BLaER1 treated with 17β-estradiol and CSF1 and Interleukin-3, amounts not matched to agents 10 nM and 100 nM (cell line): ENCODE data around the gene COQ3.

Experiments
- H3K27ac ChIP-seq, 11 experiments: shearing (Covaris generic); formaldehyde crosslinking; 2 replicates each; pipeline ENCODE4 v1.8.1; 2022
- H3K27me3 ChIP-seq, 11 experiments: shearing (Covaris generic); formaldehyde crosslinking; 2 replicates each; pipeline ENCODE4 v1.8.1; 2022
- H3K36me3 ChIP-seq, 11 experiments: shearing (Covaris generic); formaldehyde crosslinking; 2 replicates each; pipeline ENCODE4 v1.8.1; 2022
- H3K4me1 ChIP-seq, 10 experiments: shearing (Covaris generic); formaldehyde crosslinking; 2 replicates each; pipeline ENCODE4 v1.8.1; 2022
- H3K4me2 ChIP-seq, 11 experiments: shearing (Covaris generic); formaldehyde crosslinking; 2 replicates each; pipeline ENCODE4 v1.8.1; 2022
- H3K4me3 ChIP-seq, 10 experiments: shearing (Covaris generic); formaldehyde crosslinking; 2 replicates each; pipeline ENCODE4 v1.8.1; 2022
- H3K9ac ChIP-seq, 11 experiments: shearing (Covaris generic); formaldehyde crosslinking; 2 replicates each; pipeline ENCODE4 v1.8.1; 2022
- H3K9me3 ChIP-seq, 11 experiments: shearing (Covaris generic); formaldehyde crosslinking; replicated peaks in 1 of 11; 2 replicates each; pipeline ENCODE4 v1.8.1; 2022
- H4K20me1 ChIP-seq, 11 experiments: shearing (Covaris generic); formaldehyde crosslinking; 2 replicates each; pipeline ENCODE4 v1.8.1; 2022
- Cebpa-rat ChIP-seq, 11 experiments: shearing (Covaris generic); IDR thresholded peaks; 2 replicates each; pipeline ENCODE4 v1.8.1; 2022

COQ3 gene

GRCh38 chr6:99424761-99425646, 31.0 kb upstream of the COQ3 start, which contains the start of gene PNISR:
PNISR (minus strand) TSS chr6:99425308; CDS start chr6:99414659, 10,649 bp downstream.
- Histone ChIP-seq H3K27ac (peak within 1 kb of the TSS; percentile 90 to 100 (median 99)), H3K4me1 (peaks cover 36 to 57% (median 52%) of the 10 kb centered on the region in 10 experiments), H4K20me1 (peaks cover 41 to 47% (median 46%) of the 10 kb centered on the region in 11 experiments), H3K9ac (peak within 1 kb of the TSS; percentile 85 to 99 (median 97)), H3K9me3 (no peaks in the 10 kb centered on the region), H3K36me3 (peaks cover 7 to 56% (median 30%) of the 10 kb centered on the region in 11 experiments; a peak in 21 of 22 replicates), H3K4me2 (peak within 1 kb of the TSS; percentile 74 to 97 (median 91)), H3K27me3 (no peaks in the 10 kb centered on the region), H3K4me3 (peak within 1 kb of the TSS; percentile 69 to 90 (median 84))
- no peak for TF ChIP-seq Cebpa-rat (IDR thresholded peaks at IDR 0.05)

DNA sequence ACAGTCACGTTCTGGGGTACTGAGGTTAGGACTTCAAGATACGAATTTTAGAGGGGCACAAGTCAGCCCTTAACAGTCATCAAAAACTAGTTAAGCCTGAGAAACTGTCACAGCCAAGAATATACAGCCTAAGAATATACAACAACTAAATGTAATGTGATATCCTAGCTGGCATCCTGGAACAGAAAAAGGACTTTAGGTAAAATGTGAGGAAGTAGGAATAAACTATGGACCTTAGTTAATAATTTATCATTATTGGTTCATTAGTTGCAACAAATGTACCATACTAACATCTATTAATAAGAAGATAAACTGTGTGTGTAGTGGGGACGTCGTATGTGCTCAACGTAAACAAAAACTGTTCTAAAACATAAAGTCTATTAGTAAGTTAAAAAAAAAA, 30.0 kb upstream of the COQ3 start:
- peaks cover 7 to 61% (median 32%) of the 10 kb centered on the region in 11 experiments; a peak in 21 of 22 replicates for H3K36me3 ChIP-seq
- peaks cover 36 to 60% (median 52%) of the 10 kb centered on the region in 10 experiments for H3K4me1 ChIP-seq
- TF ChIP-seq Cebpa-rat (IDR thresholded peaks at IDR 0.05) = no peak
- H3K9ac ChIP-seq = peak overlapping the region; percentile 85 to 99 (median 97)
- no peaks in the 10 kb centered on the region for H3K9me3 ChIP-seq
- H3K27ac ChIP-seq = peak overlapping the region in 10 of 11 experiments; percentile 90 to 100 (median 99); a peak in 19 of 22 replicates
- peak overlapping the region; percentile 69 to 90 (median 84) for H3K4me3 ChIP-seq
- peaks cover 51 to 56% (median 56%) of the 10 kb centered on the region in 11 experiments for H4K20me1 ChIP-seq
- H3K27me3 ChIP-seq = no peaks in the 10 kb centered on the region
- peak overlapping the region; percentile 74 to 97 (median 91) for H3K4me2 ChIP-seq

DNA sequence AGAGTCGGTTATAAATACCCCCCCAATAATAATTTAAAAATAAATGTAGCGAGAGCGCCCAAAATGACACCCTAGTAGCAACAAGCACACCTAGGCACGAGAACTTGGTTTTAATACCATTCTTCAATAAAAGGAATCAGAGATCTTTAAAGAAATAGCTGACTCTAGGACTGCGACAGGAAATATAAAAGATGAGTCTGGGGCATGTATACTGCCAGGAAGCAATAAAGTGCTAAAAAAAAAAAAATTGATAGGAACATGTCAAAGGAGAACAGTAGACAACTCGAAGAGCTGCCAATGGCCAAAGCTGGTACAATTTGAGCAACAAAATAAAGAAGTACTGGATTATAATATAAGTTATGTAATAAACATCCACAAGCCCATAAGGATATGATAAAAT, 28.9 kb upstream of the COQ3 start:
- Histone ChIP-seq H3K4me2 (peak overlapping the region; percentile 74 to 97 (median 91)), H3K9ac (0 out of 22 replicates have a peak overlapping the region, but pooled peaks of 2 of the 11 experiments have one; percentile 97 to 99), H3K27me3 (no peaks in the 10 kb centered on the region), H3K4me3 (peak overlapping the region in 5 of 10 experiments; percentile 81 to 90 (median 86); a peak in 6 of 20 replicates), H4K20me1 (peaks cover 62 to 68% (median 67%) of the 10 kb centered on the region in 11 experiments), H3K9me3 (no peaks in the 10 kb centered on the region), H3K4me1 (peaks cover 35 to 68% (median 53%) of the 10 kb centered on the region in 10 experiments), H3K27ac (no peak overlapping the region), H3K36me3 (peaks cover 7 to 61% (median 34%) of the 10 kb centered on the region in 11 experiments; a peak in 21 of 22 replicates)
- TF ChIP-seq Cebpa-rat (IDR thresholded peaks at IDR 0.05) = no peak

- no peak for TF ChIP-seq Cebpa-rat (IDR thresholded peaks at IDR 0.05)
- Histone ChIP-seq H3K27me3 (no peaks in the 10 kb centered on the region), H3K4me3 (no peak overlapping the region), H3K9ac (no peak overlapping the region), H4K20me1 (peaks cover 94 to 100% (median 100%) of the 10 kb centered on the region in 11 experiments), H3K4me2 (peak overlapping the region in 2 of 11 experiments; percentile 12 to 16; a peak in 3 of 22 replicates), H3K36me3 (peaks cover 38 to 80% (median 63%) of the 10 kb centered on the region in 11 experiments; a peak in 21 of 22 replicates), H3K4me1 (peaks cover 4 to 39% (median 16%) of the 10 kb centered on the region in 10 experiments; a peak in 14 of 20 replicates), H3K9me3 (no peaks in the 10 kb centered on the region), H3K27ac (peak overlapping the region in 1 of 11 experiments; percentile 26; a peak in 1 of 22 replicates)
Measured at GRCh38 chr6:99416892-99417767, 23.1 kb upstream of the COQ3 start.

GRCh38 chr6:99416226-99416625, 22.2 kb upstream of the COQ3 start:
- Histone ChIP-seq H3K9ac (no peak overlapping the region), H3K4me3 (no peak overlapping the region), H3K9me3 (no peaks in the 10 kb centered on the region), H3K4me2 (no peak overlapping the region), H3K36me3 (peaks cover 44 to 80% (median 63%) of the 10 kb centered on the region in 11 experiments; a peak in 21 of 22 replicates), H3K27ac (no peak overlapping the region), H3K27me3 (no peaks in the 10 kb centered on the region), H4K20me1 (peaks cover 92 to 100% (median 100%) of the 10 kb centered on the region in 11 experiments), H3K4me1 (peaks cover 0 to 30% (median 8%) of the 10 kb centered on the region in 10 experiments; a peak in 8 of 20 replicates)
- TF ChIP-seq Cebpa-rat (IDR thresholded peaks at IDR 0.05) = no peak

DNA sequence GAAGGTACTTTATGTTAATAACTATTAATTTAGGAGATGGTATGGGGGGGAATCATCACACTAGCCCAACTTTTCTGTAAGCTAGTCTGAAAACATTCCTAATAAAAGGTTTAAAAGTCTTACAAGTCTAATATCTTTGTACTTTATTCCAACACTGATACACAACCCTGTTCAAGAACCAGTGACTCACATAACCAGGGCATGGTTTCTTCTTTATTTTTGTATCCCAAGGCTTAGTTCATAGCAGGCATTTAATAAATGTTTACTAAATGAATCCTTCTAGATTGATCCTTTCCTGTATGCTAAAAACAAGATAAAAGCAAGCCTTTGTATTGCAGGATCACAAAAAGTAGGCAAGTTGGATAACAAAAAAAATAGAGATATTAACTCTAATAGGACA, 21.5 kb upstream of the COQ3 start:
- Histone ChIP-seq H3K4me3 (no peak overlapping the region), H3K27ac (no peak overlapping the region), H3K9ac (no peak overlapping the region), H4K20me1 (peaks cover 91 to 100% (median 100%) of the 10 kb centered on the region in 11 experiments), H3K27me3 (no peaks in the 10 kb centered on the region), H3K9me3 (no peaks in the 10 kb centered on the region), H3K36me3 (peaks cover 48 to 81% (median 67%) of the 10 kb centered on the region in 11 experiments; a peak in 21 of 22 replicates), H3K4me1 (peaks cover 0 to 25% (median 4%) of the 10 kb centered on the region in 10 experiments; a peak in 4 of 20 replicates), H3K4me2 (no peak overlapping the region)
- TF ChIP-seq Cebpa-rat (IDR thresholded peaks at IDR 0.05) = no peak

GRCh38 chr6:99412065-99412464, 18.1 kb upstream of the COQ3 start:
- H3K36me3 ChIP-seq = peaks cover 80 to 97% (median 89%) of the 10 kb centered on the region in 11 experiments
- no peak overlapping the region for H3K4me3 ChIP-seq
- no peak for TF ChIP-seq Cebpa-rat (IDR thresholded peaks at IDR 0.05)
- H3K27ac ChIP-seq = no peak overlapping the region
- no peak overlapping the region for H3K9ac ChIP-seq
- no peaks in the 10 kb centered on the region for H3K9me3 ChIP-seq
- H3K27me3 ChIP-seq = no peaks in the 10 kb centered on the region
- H3K4me1 ChIP-seq = peaks cover 0 to 4% (median 0%) of the 10 kb centered on the region in 10 experiments; a peak in 2 of 20 replicates
- no peak overlapping the region for H3K4me2 ChIP-seq
- H4K20me1 ChIP-seq = peaks cover 67 to 99% (median 88%) of the 10 kb centered on the region in 11 experiments

- Histone ChIP-seq H3K36me3 (peaks cover 92 to 100% (median 98%) of the 10 kb centered on the region in 11 experiments), H3K4me2 (no peak overlapping the region), H3K9me3 (no peaks in the 10 kb centered on the region), H3K27ac (no peak overlapping the region), H3K4me1 (no peaks in the 10 kb centered on the region), H3K27me3 (no peaks in the 10 kb centered on the region), H3K9ac (no peak overlapping the region), H4K20me1 (peaks cover 51 to 93% (median 76%) of the 10 kb centered on the region in 11 experiments), H3K4me3 (no peak overlapping the region)
- TF ChIP-seq Cebpa-rat (IDR thresholded peaks at IDR 0.05) = no peak
Measured at GRCh38 chr6:99409672-99410071, 15.7 kb upstream of the COQ3 start.
